CD14-positive monocyte (primary cell): ENCODE measurements around the gene SPACA1. TPM values are rescaled to one million over a fixed set of nuclear protein-coding genes. Genes with fewer than 3 reads are reported as not detected.

Experiments used
- DNase-seq, 3 donors: peaks; one replicate each; pipeline ENCODE4 v3.0.0-alpha.2; 2011 to 2022
- H2AFZ ChIP-seq: 2 replicates; pipeline ENCODE4 v1.6.0; 2012; ENCODE audit warnings: mild to moderate bottlenecking, low read depth, low read length, inconsistent platforms; ENCODE audit not compliant: insufficient read depth, poor library complexity, severe bottlenecking
- H3K27ac ChIP-seq, 2 donors: 1 replicate in 1 of 2; 2 replicates in 1 of 2; pipeline ENCODE4 v1.5.1; 2012 to 2013; ENCODE audit warnings: low read length in 2 of 2, control low read depth in 1 of 2, inconsistent platforms in 1 of 2, low read depth in 1 of 2, mild to moderate bottlenecking in 1 of 2
- H3K27me3 ChIP-seq, 2 donors: one replicate each; pipeline versions ENCODE4 v1.6.0 to v1.6.1; 2011 to 2013; ENCODE audit warnings: low read length in 2 of 2; ENCODE audit not compliant: control insufficient read depth in 2 of 2, insufficient read depth in 2 of 2
- H3K36me3 ChIP-seq, 2 donors: replicated peaks in 1 of 2; 1 replicate in 1 of 2; 2 replicates in 1 of 2; pipeline versions ENCODE4 v1.5.1 to v1.6.1; 2012 to 2013; ENCODE audit warnings: low read length in 2 of 2, control low read depth in 1 of 2, inconsistent platforms in 1 of 2, mild to moderate bottlenecking in 1 of 2; ENCODE audit not compliant: insufficient read depth in 2 of 2, control insufficient read depth in 1 of 2
- H3K4me1 ChIP-seq, 2 donors: 1 replicate in 1 of 2; 2 replicates in 1 of 2; pipeline versions ENCODE4 v1.5.1 to v1.6.1; 2012 to 2013; ENCODE audit warnings: low read length in 2 of 2, control low read depth in 1 of 2, inconsistent platforms in 1 of 2, mild to moderate bottlenecking in 1 of 2, moderate library complexity in 1 of 2; ENCODE audit not compliant: insufficient read depth in 2 of 2, control insufficient read depth in 1 of 2
- H3K4me2 ChIP-seq: replicated peaks from 2 replicates; pipeline ENCODE3; 2012; ENCODE audit warnings: low read length, moderate library complexity, mild to moderate bottlenecking; ENCODE audit not compliant: poor library complexity, severe bottlenecking; ENCODE audit errors: extremely low read depth
- H3K4me3 ChIP-seq, 3 experiments: fragments of 200-600 bp in 1 of 3; sonication (generic) in 1 of 3; replicated peaks in 1 of 3; 1 replicate in 2 of 3; 2 replicates in 1 of 3; pipeline ENCODE4 v1.5.1; 2011 to 2013; ENCODE audit warnings: low read length in 3 of 3, mild to moderate bottlenecking in 3 of 3, control low read depth in 2 of 3, low read depth in 2 of 3, inconsistent platforms in 1 of 3, moderate library complexity in 1 of 3
- H3K79me2 ChIP-seq: 2 replicates; pipeline ENCODE4 v1.6.0; 2012; ENCODE audit warnings: mild to moderate bottlenecking, control low read depth, inconsistent platforms, low read length, moderate library complexity; ENCODE audit not compliant: insufficient read depth
- H3K9ac ChIP-seq: 2 replicates; pipeline ENCODE4 v1.6.0; 2017; ENCODE audit warnings: low read length, mild to moderate bottlenecking; ENCODE audit not compliant: insufficient read depth, poor library complexity, severe bottlenecking
- H3K9me3 ChIP-seq, 2 donors: replicated peaks in 1 of 2; 1 replicate in 1 of 2; 2 replicates in 1 of 2; pipeline versions ENCODE4 v1.5.1 to v1.6.1; 2012 to 2013; ENCODE audit warnings: low read length in 2 of 2, control low read depth in 1 of 2; ENCODE audit not compliant: control insufficient read depth in 1 of 2, insufficient read depth in 1 of 2
- H4K20me1 ChIP-seq: 2 replicates; pipeline ENCODE4 v1.6.0; 2012; ENCODE audit warnings: mild to moderate bottlenecking, low read length, control low read depth, moderate library complexity; ENCODE audit not compliant: insufficient read depth
- H3K27ac Mint-ChIP-seq, 7 donors: one replicate each; pipeline ENCODE4 v1.8.0; 2020; ENCODE audit warnings: mild to moderate bottlenecking in 7 of 7, mixed read lengths in 7 of 7, moderate library complexity in 6 of 7, inconsistent platforms in 2 of 7
- H3K27me3 Mint-ChIP-seq, 3 donors: one replicate each; pipeline ENCODE4 v1.8.0; 2021 to 2022; ENCODE audit warnings: low read depth in 3 of 3, mild to moderate bottlenecking in 3 of 3, mixed read lengths in 3 of 3, moderate library complexity in 3 of 3, inconsistent platforms in 1 of 3
- H3K36me3 Mint-ChIP-seq, 2 donors: one replicate each; pipeline ENCODE4 v1.8.0; 2020; ENCODE audit warnings: mixed read lengths in 2 of 2, inconsistent platforms in 1 of 2, mild to moderate bottlenecking in 1 of 2
- H3K4me1 Mint-ChIP-seq: one replicate; pipeline ENCODE4 v1.8.0; 2020; ENCODE audit warnings: mild to moderate bottlenecking, mixed read lengths
- H3K4me3 Mint-ChIP-seq, 2 donors: one replicate each; pipeline ENCODE4 v1.8.0; 2020; ENCODE audit warnings: mild to moderate bottlenecking in 2 of 2, mixed read lengths in 2 of 2, moderate library complexity in 1 of 2
- H3K9me3 Mint-ChIP-seq, 7 donors: one replicate each; pipeline ENCODE4 v1.8.0; 2020 to 2022; ENCODE audit warnings: mixed read lengths in 7 of 7, mild to moderate bottlenecking in 6 of 7, moderate library complexity in 6 of 7, inconsistent platforms in 2 of 7
- WGBS: methylation state at CpG from one replicate; pipeline ENCODE4 v1.1.5; 2013; ENCODE audit warnings: missing lambda C conversion rate; ENCODE audit not compliant: insufficient coverage; 5-methylcytosine and 5-hydroxymethylcytosine counted together
- intact Hi-C, 2 donors: fragments of 100-400 bp; cut with micrococcal nuclease; formaldehyde crosslinking; loops; one replicate each; pipeline versions ENCODE4 v1.15.0 to v1.15.1; 2023
- polyA plus RNA-seq, 3 donors: library from polyadenylated mRNA; depleted of rRNA in 1 of 3; unstranded in 2 of 3; stranded (reverse) in 1 of 3; fragments of 300-500 nt in 2 of 3; fragments of >200 nt in 1 of 3; fragmentation: Illumina TruSeq in 2 of 3; gene quantifications; 1 replicate in 2 of 3; 2 replicates in 1 of 3; pipeline ENCODE4 v1.2.3, GENCODE V29; 2012 to 2021
- TF ChIP-seq, protein P1 (sequence below): fragments of 200-600 bp; IDR thresholded peaks from one replicate; pipeline ENCODE4 v1.8.0; 2022; ENCODE audit warnings: antibody characterized with exemption, mild to moderate bottlenecking

Gene SPACA1
- polyA plus RNA-seq, 3 donors, result not detected

DNA sequence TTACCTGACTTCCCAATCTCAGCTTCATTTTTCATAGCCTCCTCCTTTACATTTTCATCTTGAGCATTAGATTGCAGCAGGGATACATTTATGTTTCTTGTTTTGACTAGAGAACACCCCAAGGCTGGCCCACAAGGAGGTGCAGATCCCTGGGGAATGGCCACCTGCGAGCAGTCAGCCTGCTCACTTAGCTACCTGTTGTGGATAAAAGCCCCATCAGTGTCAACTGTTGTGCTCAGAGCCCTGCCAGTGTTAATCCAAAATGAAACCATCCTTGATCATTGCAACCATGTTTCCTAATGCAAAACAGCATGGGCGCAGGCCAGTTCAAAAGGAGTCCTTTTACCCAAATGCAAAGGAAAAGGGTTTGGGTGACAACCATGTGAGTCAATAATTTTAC lies 67.7 kb downstream of the SPACA1 start:
- no peaks in the 10 kb centered on the region for H3K36me3 Mint-ChIP-seq
- no peak overlapping the region for H3K4me3 Mint-ChIP-seq
- Histone ChIP-seq H3K4me3 (no peak overlapping the region), H3K9me3 (no peaks in the 10 kb centered on the region), H3K27me3 (no peaks in the 10 kb centered on the region), H3K4me2 (no peak overlapping the region), H2AFZ (no peak overlapping the region), H4K20me1 (no peaks in the 10 kb centered on the region), H3K27ac (no peak overlapping the region), H3K4me1 (no peaks in the 10 kb centered on the region), H3K36me3 (no peaks in the 10 kb centered on the region), H3K9ac (no peak overlapping the region), H3K79me2 (no peaks in the 10 kb centered on the region)
- peaks cover 0 to 6% (median 0%) of the 10 kb centered on the region in 7 donors for H3K9me3 Mint-ChIP-seq
- WGBS, result no CpG with 5 or more reads among the region's 2 CpGs
- TF ChIP-seq, protein P1, sequence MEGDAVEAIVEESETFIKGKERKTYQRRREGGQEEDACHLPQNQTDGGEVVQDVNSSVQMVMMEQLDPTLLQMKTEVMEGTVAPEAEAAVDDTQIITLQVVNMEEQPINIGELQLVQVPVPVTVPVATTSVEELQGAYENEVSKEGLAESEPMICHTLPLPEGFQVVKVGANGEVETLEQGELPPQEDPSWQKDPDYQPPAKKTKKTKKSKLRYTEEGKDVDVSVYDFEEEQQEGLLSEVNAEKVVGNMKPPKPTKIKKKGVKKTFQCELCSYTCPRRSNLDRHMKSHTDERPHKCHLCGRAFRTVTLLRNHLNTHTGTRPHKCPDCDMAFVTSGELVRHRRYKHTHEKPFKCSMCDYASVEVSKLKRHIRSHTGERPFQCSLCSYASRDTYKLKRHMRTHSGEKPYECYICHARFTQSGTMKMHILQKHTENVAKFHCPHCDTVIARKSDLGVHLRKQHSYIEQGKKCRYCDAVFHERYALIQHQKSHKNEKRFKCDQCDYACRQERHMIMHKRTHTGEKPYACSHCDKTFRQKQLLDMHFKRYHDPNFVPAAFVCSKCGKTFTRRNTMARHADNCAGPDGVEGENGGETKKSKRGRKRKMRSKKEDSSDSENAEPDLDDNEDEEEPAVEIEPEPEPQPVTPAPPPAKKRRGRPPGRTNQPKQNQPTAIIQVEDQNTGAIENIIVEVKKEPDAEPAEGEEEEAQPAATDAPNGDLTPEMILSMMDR, result no peak
- intact Hi-C loops, result no loop called here
- no peaks in the 10 kb centered on the region for H3K4me1 Mint-ChIP-seq
- peaks cover 0 to 2% (median 0%) of the 10 kb centered on the region in 3 donors for H3K27me3 Mint-ChIP-seq
- no peak overlapping the region for H3K27ac Mint-ChIP-seq
- DNase-seq, result no peak

DNA sequence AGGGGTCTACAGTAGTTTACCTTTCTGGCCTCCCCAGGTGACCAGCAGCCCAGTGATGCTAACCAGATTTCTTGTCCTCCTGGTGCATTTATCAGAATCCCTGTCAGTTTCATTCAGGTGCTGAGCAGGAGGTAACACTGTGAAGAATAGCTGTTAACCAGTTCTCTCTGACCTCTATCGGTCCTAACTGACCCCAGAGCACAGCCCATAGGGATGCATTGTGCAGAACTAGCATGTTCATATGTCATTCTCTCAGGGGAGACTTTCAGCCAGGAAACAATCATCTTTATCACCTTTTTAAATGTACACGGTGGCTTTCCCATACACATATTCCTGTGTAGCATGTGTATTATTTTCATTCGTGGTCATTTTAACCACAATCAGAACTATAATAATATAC lies 68.6 kb downstream of the SPACA1 start:
- Histone ChIP-seq H3K4me2 (no peak overlapping the region), H3K4me1 (no peaks in the 10 kb centered on the region), H3K9me3 (no peaks in the 10 kb centered on the region), H3K36me3 (no peaks in the 10 kb centered on the region), H3K79me2 (no peaks in the 10 kb centered on the region), H2AFZ (no peak overlapping the region), H3K9ac (no peak overlapping the region), H4K20me1 (no peaks in the 10 kb centered on the region), H3K27me3 (no peaks in the 10 kb centered on the region), H3K27ac (no peak overlapping the region), H3K4me3 (no peak overlapping the region)
- intact Hi-C loops, result no loop called here
- Mint-ChIP-seq H3K9me3 (peaks cover 0 to 6% (median 0%) of the 10 kb centered on the region in 7 donors), H3K4me3 (no peak overlapping the region), H3K4me1 (no peaks in the 10 kb centered on the region), H3K27me3 (no peaks in the 10 kb centered on the region), H3K27ac (no peak overlapping the region), H3K36me3 (no peaks in the 10 kb centered on the region)
- TF ChIP-seq, protein P1, result no peak
- no peak for DNase-seq
- WGBS, result no CpG with 5 or more reads among the region's 3 CpGs

Other genes with a start within 250 kb of the SPACA1 start
- gene CNR1, start 118.5 kb downstream of the SPACA1 start, polyA plus RNA-seq, result under 1 TPM in 2 of 3 donors, not detected in 1; 0.04 to 0.07 TPM